A549 treated with RU486 at 1 μM for 4 hours (cell line): Measurements from ENCODE around the gene PUSL1. TPM values are rescaled to one million over a fixed set of nuclear protein-coding genes. Genes with fewer than 3 reads are reported as not detected.

ENCODE experiments used
- total RNA-seq: library from RNA; stranded (reverse); fragments of 200-300 nt; extraction: Qiagen RNA extraction; gene quantifications from 5 replicates; pipeline ENCODE4 v1.2.3, GENCODE V29; 2022; ENCODE audit warnings: low read depth

PUSL1 gene
- 16.5 to 29.3 TPM (median 22.8 TPM) in 5 replicates for total RNA-seq

GRCh38 chr1:1307923-1308755 is at the start of gene PUSL1, which contains the start of gene ACAP3:
Gene PUSL1, plus strand, starts transcription at chr1:1308597. Its CDS starts 47 bp downstream, at chr1:1308644.
Gene ACAP3, minus strand, starts transcription at chr1:1307930. Its CDS starts 115 bp downstream, at chr1:1307815.

GRCh38 chr1:1273512-1274298 is 34.7 kb upstream of the PUSL1 start, which contains the start of gene UBE2J2:
Gene UBE2J2, minus strand, starts transcription at chr1:1273854. Its CDS starts 5,862 bp downstream, at chr1:1267992.

GRCh38 chr1:1324524-1325287 is 16.3 kb downstream of the PUSL1 start, which contains the start of the genes CPTP and INTS11:
Gene CPTP, plus strand, starts transcription at chr1:1324802. Its CDS starts 2,109 bp downstream, at chr1:1326911.
Gene INTS11, minus strand, starts transcription at chr1:1324660. Its CDS starts 52 bp downstream, at chr1:1324608.

GRCh38 chr1:1331068-1331965 is 22.9 kb downstream of the PUSL1 start, which contains the start of gene TAS1R3:
Gene TAS1R3, plus strand, starts transcription at chr1:1331280. Its CDS starts 66 bp downstream, at chr1:1331346.

GRCh38 chr1:1349256-1350012 is 41.0 kb downstream of the PUSL1 start, which contains the start of gene DVL1:
Gene DVL1, minus strand, starts transcription at chr1:1349418. Its CDS starts 353 bp downstream, at chr1:1349065.

GRCh38 chr1:1358433-1359271 is 50.3 kb downstream of the PUSL1 start, which contains the start of gene MXRA8:
Gene MXRA8, minus strand, starts transcription at chr1:1358555. Its CDS starts 51 bp downstream, at chr1:1358504.

Other genes starting within 250 kb of the PUSL1 start
- gene RNF223, start 234.3 kb upstream of the PUSL1 start, total RNA-seq, result 0.32 to 0.62 TPM (median 0.53 TPM) in 5 replicates
- 8.5 to 15.1 TPM (median 13.8 TPM) in 5 replicates for gene C1orf159, start 192.5 kb upstream of the PUSL1 start, total RNA-seq
- gene TTLL10, start 134.7 kb upstream of the PUSL1 start, total RNA-seq, result not detected in 5 replicates
- not detected in 5 replicates for gene TNFRSF18, start 102.0 kb upstream of the PUSL1 start, total RNA-seq
- gene TNFRSF4, start 94.4 kb upstream of the PUSL1 start, total RNA-seq, result 0.22 TPM in 1 of 5 replicates, not detected in the others
- gene SDF4, start 76.6 kb upstream of the PUSL1 start, total RNA-seq, result 105 to 136 TPM (median 127 TPM) in 5 replicates
- gene B3GALT6, start 76.4 kb upstream of the PUSL1 start, total RNA-seq, result 11.0 to 22.5 TPM (median 21.8 TPM) in 5 replicates
- 0.59 to 1.7 TPM (median 1.1 TPM) in 5 replicates for gene C1QTNF12, start 61.9 kb upstream of the PUSL1 start, total RNA-seq
- 35.9 to 51.0 TPM (median 48.6 TPM) in 5 replicates for gene UBE2J2, start 34.7 kb upstream of the PUSL1 start, total RNA-seq
- gene SCNN1D, start 28.2 kb upstream of the PUSL1 start, total RNA-seq, result 0.68 to 1.3 TPM (median 1.2 TPM) in 5 replicates
- gene ACAP3, start 667 bp upstream of the PUSL1 start, total RNA-seq, result 8.1 to 17.8 TPM (median 13.7 TPM) in 5 replicates
- gene INTS11, start 16.1 kb downstream of the PUSL1 start, total RNA-seq, result 47.7 to 61.4 TPM (median 58.1 TPM) in 5 replicates
- gene CPTP, start 16.2 kb downstream of the PUSL1 start, total RNA-seq, result 13.1 to 20.9 TPM (median 18.3 TPM) in 5 replicates
- gene TAS1R3, start 22.7 kb downstream of the PUSL1 start, total RNA-seq, result 0.08 to 0.14 TPM (median 0.12 TPM) in 5 replicates
- 44.0 to 77.6 TPM (median 71.9 TPM) in 5 replicates for gene DVL1, start 40.8 kb downstream of the PUSL1 start, total RNA-seq
- gene MXRA8, start 50.0 kb downstream of the PUSL1 start, total RNA-seq, result 0.16 to 1.0 TPM (median 0.27 TPM) in 4 of 5 replicates, not detected in the other
- 99.9 to 181 TPM (median 176 TPM) in 5 replicates for gene AURKAIP1, start 66.6 kb downstream of the PUSL1 start, total RNA-seq
- 36.2 to 57.5 TPM (median 50.3 TPM) in 5 replicates for gene CCNL2, start 90.7 kb downstream of the PUSL1 start, total RNA-seq
- gene MRPL20, start 98.7 kb downstream of the PUSL1 start, total RNA-seq, result 127 to 156 TPM (median 138 TPM) in 5 replicates
- not detected in 5 replicates for gene ANKRD65, start 112.7 kb downstream of the PUSL1 start, total RNA-seq
- gene VWA1, start 127.1 kb downstream of the PUSL1 start, total RNA-seq, result 4.8 to 16.5 TPM (median 14.4 TPM) in 5 replicates
- not detected in 5 replicates for gene ATAD3C, start 141.1 kb downstream of the PUSL1 start, total RNA-seq
- 1.6 to 3.3 TPM (median 3.2 TPM) in 5 replicates for gene ATAD3B, start 163.2 kb downstream of the PUSL1 start, total RNA-seq
- 28.2 to 40.1 TPM (median 37.3 TPM) in 5 replicates for gene ATAD3A, start 203.6 kb downstream of the PUSL1 start, total RNA-seq
- gene TMEM240, start 232.0 kb downstream of the PUSL1 start, total RNA-seq, result 0.22 to 0.52 TPM (median 0.36 TPM) in 5 replicates